Stomach (tissue), 9 donors: ENCODE results near the gene KRT72. TPM values are rescaled to one million over a fixed set of nuclear protein-coding genes. Genes with fewer than 3 reads are reported as not detected.

Experiments
- DNase-seq, 2 donors: peaks; one replicate each; pipeline versions ENCODE4 v3.0.0 to v3.0.0-alpha.2; 2013 to 2019
- H3K27ac ChIP-seq, 5 donors: fragments of 200-600 bp in 4 of 5; sonication (generic) in 4 of 5; one replicate each; pipeline ENCODE4 v1.5.1; 2013 to 2019; ENCODE audit warnings: mild to moderate bottlenecking in 1 of 5, moderate library complexity in 1 of 5
- H3K27me3 ChIP-seq, 3 donors: fragments of 200-600 bp; sonication (generic); one replicate each; pipeline ENCODE4 v1.5.1; 2017 to 2019; ENCODE audit warnings: mixed run types in 1 of 3
- H3K36me3 ChIP-seq, 4 donors: fragments of 200-600 bp; sonication (generic); 1 replicate in 3 of 4; 2 replicates in 1 of 4; pipeline ENCODE4 v1.5.1; 2016 to 2019
- H3K4me1 ChIP-seq, 4 donors: fragments of 200-600 bp; sonication (generic); one replicate each; pipeline ENCODE4 v1.5.1; 2016 to 2019
- H3K4me3 ChIP-seq, 4 donors: fragments of 200-600 bp; sonication (generic) in 3 of 4; one replicate each; pipeline ENCODE4 v1.5.1; 2016 to 2019; ENCODE audit warnings: mild to moderate bottlenecking in 1 of 4
- H3K9me3 ChIP-seq, 4 donors: fragments of 200-600 bp; sonication (generic); one replicate each; pipeline ENCODE4 v1.5.1; 2016 to 2019
- EP300 ChIP-seq: sonication (generic); formaldehyde crosslinking; IDR thresholded peaks from one replicate; pipeline ENCODE4 v1.6.1; 2017; ENCODE audit warnings: antibody characterized with exemption
- POLR2A ChIP-seq, 4 donors: fragments of 450-650 bp; IDR thresholded peaks; one replicate each; pipeline ENCODE4 v1.6.1; 2016; ENCODE audit warnings: antibody characterized with exemption in 4 of 4, control low read depth in 2 of 4, mild to moderate bottlenecking in 1 of 4, moderate library complexity in 1 of 4
- POLR2AphosphoS5 ChIP-seq, 3 donors: sonication (generic); formaldehyde crosslinking; IDR thresholded peaks; one replicate each; pipeline ENCODE4 v1.6.1; 2016; ENCODE audit warnings: antibody characterized with exemption in 3 of 3
- WGBS, 5 donors: extraction: QIAGEN DNeasy Blood & Tissue Kit in 3 of 5; methylation state at CpG; one replicate each; pipeline versions ENCODE4 v1.1.5 to v1.1.7; 2013 to 2018; 5-methylcytosine and 5-hydroxymethylcytosine counted together
- intact Hi-C: fragments of 100-400 bp; cut with DNase I; formaldehyde crosslinking; loops from one replicate; pipeline ENCODE4 v1.15.1; 2023; ENCODE audit warnings: low total_unique reads
- polyA plus RNA-seq, 3 donors: library from polyadenylated mRNA; stranded (reverse); fragments of 200-250 nt; gene quantifications; one replicate each; pipeline ENCODE4 v1.2.3, GENCODE V29; 2013
- total RNA-seq, 5 donors: library from RNA; depleted of rRNA; stranded (reverse); fragments of >200 nt; gene quantifications; one replicate each; pipeline versions ENCODE4 v1.1.0 to v1.2.3, GENCODE V29; 2014 to 2016
- TF ChIP-seq, protein P1 (sequence below), 7 experiments: fragments of 450-650 bp in 4 of 7; fragments of 200-600 bp in 3 of 7; sonication (generic) in 3 of 7; IDR thresholded peaks; one replicate each; pipeline ENCODE4 v1.5.1; 2016 to 2019; ENCODE audit warnings: antibody characterized with exemption in 7 of 7, control low read depth in 2 of 7, mild to moderate bottlenecking in 1 of 7
- donor health status: healthy with polysubstance abuse.
- donor health status: Bipolar disorder and iron deficiency.
- donor health status: healthy.

KRT72 gene
- total and polyA plus RNA-seq, 8 donors: not detected

DNA sequence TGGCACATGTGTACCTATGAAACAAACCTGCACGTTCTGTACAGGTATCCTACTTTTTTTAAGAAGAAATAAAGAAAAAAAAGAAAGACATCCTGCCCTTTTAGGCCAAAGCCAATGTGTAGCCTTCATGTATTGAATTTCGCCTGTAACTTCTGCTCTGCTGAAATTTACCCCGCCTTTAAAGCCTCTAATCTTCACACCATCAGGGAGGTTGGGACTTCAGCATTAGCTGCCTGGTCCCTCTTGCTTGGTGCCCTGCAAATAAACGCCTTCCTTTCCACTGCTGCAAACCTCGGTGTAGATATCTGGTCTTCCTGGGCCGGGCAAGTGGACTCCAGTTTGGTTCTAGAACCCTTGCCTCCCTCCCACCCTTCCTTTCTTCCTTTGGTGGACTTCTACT, 45.7 kb downstream of the KRT72 start:
- H3K36me3 ChIP-seq: no peaks in the 10 kb centered on the region
- no peak for DNase-seq
- WGBS, 5 donors: 63 to 74% (median 65%) methylated on average over 6 of the region's 6 CpGs
- no peak overlapping the region for H3K27ac ChIP-seq
- no peaks in the 10 kb centered on the region for H3K9me3 ChIP-seq
- no peak for TF ChIP-seq EP300
- TF ChIP-seq POLR2A (IDR thresholded peaks at IDR 0.05): no peak
- no peak for TF ChIP-seq POLR2AphosphoS5 (IDR thresholded peaks at IDR 0.05)
- TF ChIP-seq, protein P1, sequence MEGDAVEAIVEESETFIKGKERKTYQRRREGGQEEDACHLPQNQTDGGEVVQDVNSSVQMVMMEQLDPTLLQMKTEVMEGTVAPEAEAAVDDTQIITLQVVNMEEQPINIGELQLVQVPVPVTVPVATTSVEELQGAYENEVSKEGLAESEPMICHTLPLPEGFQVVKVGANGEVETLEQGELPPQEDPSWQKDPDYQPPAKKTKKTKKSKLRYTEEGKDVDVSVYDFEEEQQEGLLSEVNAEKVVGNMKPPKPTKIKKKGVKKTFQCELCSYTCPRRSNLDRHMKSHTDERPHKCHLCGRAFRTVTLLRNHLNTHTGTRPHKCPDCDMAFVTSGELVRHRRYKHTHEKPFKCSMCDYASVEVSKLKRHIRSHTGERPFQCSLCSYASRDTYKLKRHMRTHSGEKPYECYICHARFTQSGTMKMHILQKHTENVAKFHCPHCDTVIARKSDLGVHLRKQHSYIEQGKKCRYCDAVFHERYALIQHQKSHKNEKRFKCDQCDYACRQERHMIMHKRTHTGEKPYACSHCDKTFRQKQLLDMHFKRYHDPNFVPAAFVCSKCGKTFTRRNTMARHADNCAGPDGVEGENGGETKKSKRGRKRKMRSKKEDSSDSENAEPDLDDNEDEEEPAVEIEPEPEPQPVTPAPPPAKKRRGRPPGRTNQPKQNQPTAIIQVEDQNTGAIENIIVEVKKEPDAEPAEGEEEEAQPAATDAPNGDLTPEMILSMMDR (IDR thresholded peaks at IDR 0.05): no peak
- intact Hi-C loops: no loop called here
- no peak overlapping the region for H3K4me3 ChIP-seq
- peaks cover 0 to 22% (median 0%) of the 10 kb centered on the region in 3 donors for H3K27me3 ChIP-seq
- H3K4me1 ChIP-seq: no peaks in the 10 kb centered on the region

- WGBS, 5 donors: 82 to 92% (median 85%) methylated on average over 9 to 14 of the region's 14 CpGs
- TF ChIP-seq, protein P1 (IDR thresholded peaks at IDR 0.05): no peak
- TF ChIP-seq POLR2A (IDR thresholded peaks at IDR 0.05) (no peak), POLR2AphosphoS5 (IDR thresholded peaks at IDR 0.05) (no peak), EP300 (no peak)
- no peak within 1 kb of the TSS for H3K27ac ChIP-seq
- H3K27me3 ChIP-seq: peaks cover 0 to 14% (median 0%) of the 10 kb centered on the region in 3 donors
- DNase-seq: no peak
- H3K36me3 ChIP-seq: no peaks in the 10 kb centered on the region
- no peaks in the 10 kb centered on the region for H3K9me3 ChIP-seq
- intact Hi-C loops: no loop called here
- no peaks in the 10 kb centered on the region for H3K4me1 ChIP-seq
- no peak within 1 kb of the TSS for H3K4me3 ChIP-seq
Observed at GRCh38 chr12:52552681-52553195, 48.5 kb downstream of the KRT72 start, which contains the start of gene KRT71. Gene KRT71, minus strand, starts transcription at chr12:52553145. Its CDS starts 68 bp downstream, at chr12:52553077.

DNA sequence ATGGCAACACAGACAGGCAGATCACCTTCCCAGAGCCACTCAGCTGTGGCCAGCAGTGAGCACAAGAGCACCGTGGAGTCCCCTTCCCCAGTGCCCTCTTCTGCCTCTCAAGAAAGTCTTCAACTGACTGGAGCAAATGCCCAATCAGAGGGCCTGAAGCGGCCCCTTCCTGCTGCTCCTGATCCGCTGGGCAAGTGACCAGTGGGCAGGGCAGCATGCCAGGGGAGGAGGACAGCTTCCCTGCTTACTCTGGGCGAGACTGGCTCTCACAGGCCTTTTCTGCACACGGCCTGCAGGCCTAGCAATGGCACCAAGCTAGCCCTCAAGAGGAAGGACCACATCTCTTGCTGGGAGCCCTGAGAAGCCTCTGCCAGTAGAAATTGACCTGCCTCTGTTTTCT, 49.2 kb downstream of the KRT72 start:
- 50 to 75% (median 68%) methylated on average over 5 of the region's 5 CpGs for WGBS, 5 donors
- Histone ChIP-seq H3K27ac (no peak overlapping the region), H3K4me1 (no peaks in the 10 kb centered on the region), H3K9me3 (no peaks in the 10 kb centered on the region), H3K36me3 (no peaks in the 10 kb centered on the region), H3K4me3 (no peak overlapping the region), H3K27me3 (peaks cover 0 to 11% (median 0%) of the 10 kb centered on the region in 3 donors)
- no peak for DNase-seq
- intact Hi-C loops: no loop called here
- TF ChIP-seq EP300: no peak
- TF ChIP-seq, protein P1 (IDR thresholded peaks at IDR 0.05): no peak

- H3K4me3 ChIP-seq: no peak overlapping the region
- H3K9me3 ChIP-seq: no peaks in the 10 kb centered on the region
- no peak overlapping the region for H3K27ac ChIP-seq
- peaks cover 0 to 15% (median 0%) of the 10 kb centered on the region in 3 donors for H3K27me3 ChIP-seq
- intact Hi-C loops: no loop called here
- WGBS, 5 donors: 38 to 64% (median 44%) methylated on average over 6 of the region's 6 CpGs
- TF ChIP-seq POLR2AphosphoS5 (IDR thresholded peaks at IDR 0.05) (no peak), POLR2A (IDR thresholded peaks at IDR 0.05) (no peak), EP300 (no peak)
- TF ChIP-seq, protein P1 (IDR thresholded peaks at IDR 0.05): no peak
- no peaks in the 10 kb centered on the region for H3K36me3 ChIP-seq
- peak in 1 of 2 donors; percentile 32 for DNase-seq
- H3K4me1 ChIP-seq: no peaks in the 10 kb centered on the region
Observed at GRCh38 chr12:52551216-52551865, 49.9 kb downstream of the KRT72 start.
